ENCODE measurements around the gene FURIN. TPM values are rescaled to one million over a fixed set of nuclear protein-coding genes. Genes with fewer than 3 reads are reported as not detected.

The FURIN gene
- total and polyA plus RNA-seq, 2 of the 8 experiments (the other 6 are each of a cell fraction or from before 2014, with no cell fraction given) = 15.8 to 32.1 TPM

- Histone ChIP-seq H3K56ac (replicated peaks; ENCODE audit: insufficient read length, low read depth, low read length) (no peak overlapping the region), H3K14ac (ENCODE audit: insufficient read length) (no peak overlapping the region), H4K8ac (ENCODE audit: extremely low read depth, insufficient read depth, low read length) (peak overlapping the region; percentile 14; the same call in 1 of the 2 replicates), H2BK15ac (ENCODE audit: low read length) (no peak overlapping the region), H4K91ac (replicated peaks; ENCODE audit: insufficient read length, low read length) (no peak overlapping the region), H3K36me3 (ENCODE audit: control insufficient read depth in 2 of 4, insufficient read depth in 4 of 4, low read length in 3 of 4) (no peaks in the 10 kb centered on the region; a peak in 2 of 8 replicates), H3K27ac (ENCODE audit: low read depth, low read length) (no peak overlapping the region), H2AFZ (ENCODE audit: low read length) (no peak overlapping the region), H2BK20ac (ENCODE audit: low read length) (no peak overlapping the region), H2BK5ac (ENCODE audit: low read depth, low read length) (no peak overlapping the region), H3K4me2 (ENCODE audit: insufficient read depth in 1 of 2, low read depth in 2 of 2, low read length in 2 of 2) (no peak overlapping the region), H3K79me1 (ENCODE audit: low read depth, low read length) (no peaks in the 10 kb centered on the region), H3K18ac (ENCODE audit: extremely low read depth, low read length) (no peak overlapping the region), H3K4me3 (ENCODE audit: extremely low read depth in 1 of 4, insufficient read depth in 2 of 4, low read depth in 3 of 4, low read length in 4 of 4) (no peak overlapping the region), H3K9me3 (ENCODE audit: insufficient read depth in 2 of 2, low read depth in 1 of 2, low read length in 1 of 2) (no peaks in the 10 kb centered on the region), H2BK120ac (replicated peaks; ENCODE audit: low read depth, low read length) (no peak overlapping the region), H3K27me3 (replicated peaks in 1 of 4; ENCODE audit: control insufficient read depth in 3 of 4, extremely low read depth in 1 of 4, insufficient read depth in 3 of 4, low read length in 3 of 4) (no peaks in the 10 kb centered on the region), H3K23ac (ENCODE audit: insufficient read length) (no peak overlapping the region), H3K23me2 (ENCODE audit: low read depth, low read length) (no peaks in the 10 kb centered on the region), H3K4ac (replicated peaks; ENCODE audit: insufficient read length, low read depth, low read length) (no peak overlapping the region), H3K4me1 (replicated peaks in 1 of 4; ENCODE audit: control insufficient read depth in 3 of 4, insufficient read depth in 4 of 4, low read length in 3 of 4) (peaks cover 0 to 2% (median 0%) of the 10 kb centered on the region in 4 experiments; a peak in 2 of 7 replicates), H4K5ac (ENCODE audit: insufficient read length, low read depth, low read length) (no peak overlapping the region), H2AK5ac (ENCODE audit: low read depth, low read length) (no peak overlapping the region), H4K20me1 (replicated peaks in 1 of 2; ENCODE audit: control insufficient read depth in 1 of 2, insufficient read depth in 2 of 2, low read length in 2 of 2) (peaks cover 2 to 3% of the 10 kb centered on the region in 2 experiments), H3K9ac (replicated peaks in 1 of 4; ENCODE audit: extremely low read depth in 1 of 4, low read depth in 3 of 4, low read length in 3 of 4) (no peak overlapping the region), H3K79me2 (ENCODE audit: control insufficient read depth in 1 of 2, insufficient read depth in 2 of 2, low read length in 2 of 2) (no peaks in the 10 kb centered on the region), H2BK12ac (ENCODE audit: low read depth, low read length) (no peak overlapping the region)
- CTCF ChIA-PET (ENCODE audit: partially characterized antibody) = interaction anchor here (0.6 to 6.8 kb wide), 6 partner anchors 12 to 331 kb away, joined by 3 to 87 read pairs (median 6); partner anchors contain the start of genes HDDC3 and UNC45A
- no peak for TF ChIP-seq POLR2AphosphoS5 (IDR thresholded peaks at IDR 0.05; ENCODE audit: low read depth, low read length)
- no peak for TF ChIP-seq ATF3 (IDR thresholded peaks at IDR 0.05; ENCODE audit: insufficient read depth, low read depth, low read length)
- no peak for TF ChIP-seq E2F6 (IDR thresholded peaks at IDR 0.05)
- no peak for TF ChIP-seq ASH2L (IDR thresholded peaks at IDR 0.05; ENCODE audit: low read length)
- no peak for TF ChIP-seq CTBP2 (IDR thresholded peaks at IDR 0.05; ENCODE audit: borderline replicate concordance, insufficient read depth, insufficient read length, low read length)
- TF ChIP-seq NRF1 (IDR thresholded peaks at IDR 0.05; ENCODE audit: low read depth, low read length) = no peak
- no peak for TF ChIP-seq CHD1 (IDR thresholded peaks at IDR 0.05; ENCODE audit: low read depth, low read length)
- FAIRE-seq (no peak), DNase-seq (ENCODE audit: low read depth in 1 of 2, low spot score in 2 of 2) (no peak)
- 96% methylated on average over 12 of the region's 12 CpGs; no CpG with 5 or more reads in 1 of the 2 experiments for WGBS, 2 experiments (ENCODE audit: extremely low coverage in 1 of 2, insufficient coverage in 1 of 2, insufficient read length in 1 of 2, insufficient replicate concordance in 2 of 2, low coverage in 1 of 2, low lambda C conversion rate in 2 of 2, missing lambda C conversion rate in 1 of 2)
- POLR2A ChIA-PET (ENCODE audit: partially characterized antibody) = interaction anchor here (1.4 kb wide), 1 partner anchor 13 kb away, joined by 3 read pairs; no protein-coding TSS in a partner anchor
Observed at GRCh38 chr15:90917569-90917968, 49.2 kb downstream of the FURIN start.

All from H1 (cell line).